ENCODE measurements around the gene IL16.

IL16 gene

DNA sequence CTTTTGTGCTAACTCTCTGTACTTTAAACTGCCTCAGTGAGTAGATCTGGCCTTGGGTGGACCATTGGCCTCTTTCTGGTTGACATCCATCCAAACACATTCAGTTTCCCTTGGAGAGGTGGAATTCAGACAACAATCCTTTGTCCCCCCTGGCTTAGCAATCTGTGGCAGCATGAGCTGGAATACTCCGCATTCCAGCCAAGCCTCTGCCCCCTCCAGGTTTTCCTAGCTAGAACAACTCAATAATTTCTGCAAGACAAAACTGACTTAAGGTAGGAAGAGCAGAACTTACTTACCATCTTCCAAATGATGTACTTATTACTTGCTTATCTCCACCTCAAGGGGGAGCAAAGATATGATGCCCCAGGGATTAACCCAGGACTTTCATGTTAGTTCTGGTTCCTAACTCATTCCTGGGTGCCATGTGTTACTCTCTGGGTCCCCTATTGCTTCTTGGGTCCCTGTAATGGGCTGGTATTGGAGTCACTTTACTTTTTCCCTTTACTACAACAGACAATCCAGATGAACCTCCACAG is 21.8 kb upstream of the IL16 start:
- DNase-seq (ENCODE audit: low spot score): no peak

DNA sequence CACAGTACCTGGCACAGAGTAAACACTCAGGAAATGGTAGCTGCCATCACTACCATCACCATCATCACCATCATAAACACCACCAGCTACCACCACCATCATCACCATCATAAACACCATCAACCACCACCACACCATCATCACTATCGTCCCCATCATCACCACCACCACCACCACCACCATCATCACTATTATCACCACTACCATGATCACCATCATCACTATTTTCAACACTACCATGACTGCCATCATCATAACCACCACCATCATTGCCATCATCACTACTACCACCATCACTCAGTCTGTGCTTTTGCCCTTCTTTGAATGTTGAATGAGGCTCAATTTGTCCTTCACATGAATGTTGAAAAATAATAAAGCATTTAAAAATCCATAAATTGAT is 21.2 kb upstream of the IL16 start:
- no peak for DNase-seq (ENCODE audit: low spot score)

GRCh38 chr15:81176291-81176893 is 20.3 kb upstream of the IL16 start:
- no peak for DNase-seq (ENCODE audit: low spot score)

GRCh38 chr15:81178365-81178764 is 18.3 kb upstream of the IL16 start:
- DNase-seq (ENCODE audit: low spot score): no peak

GRCh38 chr15:81181220-81181619 is 15.5 kb upstream of the IL16 start:
- DNase-seq (ENCODE audit: low spot score): no peak

GRCh38 chr15:81182031-81182755 is 14.5 kb upstream of the IL16 start:
- DNase-seq (ENCODE audit: low spot score): no peak

DNA sequence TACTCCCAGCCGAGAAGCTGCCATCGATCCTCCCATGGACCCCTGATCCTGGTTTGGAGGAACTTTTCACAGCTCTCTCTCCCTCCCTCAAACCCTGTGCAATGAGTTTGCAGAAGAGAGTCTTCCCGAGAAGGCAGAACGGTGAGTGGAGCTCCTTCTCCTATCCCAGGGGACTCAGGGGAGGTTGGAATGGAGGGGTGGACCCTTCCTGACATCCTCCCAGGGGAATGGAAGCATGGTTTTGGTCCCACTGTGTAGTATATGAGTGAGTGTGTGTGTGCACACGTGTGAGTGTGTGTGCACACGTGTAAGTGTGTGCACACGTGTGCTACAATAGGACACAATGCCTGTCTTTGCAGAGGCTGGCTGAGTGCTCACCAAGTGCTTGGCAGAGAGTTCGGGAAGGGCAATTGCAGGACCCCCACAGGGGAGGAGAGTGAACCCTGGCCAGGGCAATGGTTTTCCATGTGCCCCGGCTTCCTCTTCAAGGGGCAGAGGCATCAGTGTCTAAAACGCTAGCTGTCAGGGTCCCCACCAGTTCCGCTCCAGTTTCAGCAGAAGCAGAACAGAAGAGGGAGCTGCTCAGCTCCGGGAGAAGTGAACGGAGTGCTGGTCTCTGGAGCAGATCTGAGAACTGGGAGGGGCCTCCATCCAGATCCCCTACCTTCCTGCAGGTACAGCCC is 13.8 kb upstream of the IL16 start:
- no peak for DNase-seq (ENCODE audit: low spot score)

- DNase-seq (ENCODE audit: low spot score): no peak
Observed at GRCh38 chr15:81183439-81183775, 13.3 kb upstream of the IL16 start.

GRCh38 chr15:81184188-81184587 is 12.5 kb upstream of the IL16 start:
- DNase-seq (ENCODE audit: low spot score): peak; percentile 44

DNA sequence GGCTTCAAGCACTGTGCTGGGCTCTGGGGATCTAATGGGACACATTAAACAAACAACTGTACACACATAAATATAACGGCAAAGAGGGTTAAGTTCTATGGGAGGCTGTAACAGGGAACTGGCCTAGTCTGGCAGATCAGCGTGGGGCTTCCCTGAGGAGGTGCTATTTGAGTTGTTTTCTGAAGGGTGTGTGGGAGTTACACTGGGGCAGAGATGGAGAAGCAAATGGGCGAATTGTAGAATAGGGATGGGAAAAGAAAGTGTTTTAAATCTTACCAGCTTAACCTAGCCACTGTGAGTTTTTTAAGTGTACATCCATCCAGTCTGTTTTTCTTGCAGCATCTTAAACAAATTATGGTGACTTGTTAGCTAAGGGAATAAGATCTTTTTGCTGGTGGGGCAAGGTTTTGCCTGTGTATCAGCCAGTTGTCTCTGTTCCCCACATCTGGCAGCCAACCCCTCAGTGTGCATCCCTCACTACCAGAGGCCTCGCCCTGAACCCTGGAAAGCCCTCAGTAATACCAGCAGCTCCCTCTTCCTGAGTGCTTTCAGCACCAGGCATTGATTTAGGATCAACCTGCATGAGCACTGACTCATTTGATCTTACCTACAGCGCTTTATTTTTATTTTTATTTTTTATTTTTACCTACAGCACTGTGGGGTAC is 10.9 kb upstream of the IL16 start:
- no peak for DNase-seq (ENCODE audit: low spot score)

- no peak for DNase-seq (ENCODE audit: low spot score)
Observed at GRCh38 chr15:81188354-81188753, 8.3 kb upstream of the IL16 start.

GRCh38 chr15:81189583-81190283 is 6.9 kb upstream of the IL16 start:
- DNase-seq (ENCODE audit: low spot score): peak; percentile 86

GRCh38 chr15:81190922-81191507 is 5.7 kb upstream of the IL16 start:
- no peak for DNase-seq (ENCODE audit: low spot score)

DNA sequence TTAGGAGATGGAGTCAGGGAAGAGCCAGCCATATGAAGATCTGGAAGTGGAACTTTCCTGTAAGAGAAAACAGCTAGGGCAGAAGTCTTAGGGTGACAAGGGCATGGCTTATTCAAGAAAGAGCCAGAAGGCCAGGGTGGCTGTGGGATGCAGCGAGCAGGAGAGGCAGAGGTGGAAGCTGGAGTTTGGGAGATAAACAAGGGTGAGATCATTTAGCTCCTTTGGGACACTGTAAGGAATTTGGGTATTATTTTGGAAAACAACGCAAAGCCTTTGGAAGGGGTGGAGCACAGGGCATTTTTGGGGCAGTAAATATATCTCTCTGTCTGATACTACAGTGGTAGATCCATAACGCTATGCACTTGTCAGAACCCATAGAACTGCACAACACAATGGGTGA is 5.0 kb upstream of the IL16 start:
- DNase-seq (ENCODE audit: low spot score): no peak

DNA sequence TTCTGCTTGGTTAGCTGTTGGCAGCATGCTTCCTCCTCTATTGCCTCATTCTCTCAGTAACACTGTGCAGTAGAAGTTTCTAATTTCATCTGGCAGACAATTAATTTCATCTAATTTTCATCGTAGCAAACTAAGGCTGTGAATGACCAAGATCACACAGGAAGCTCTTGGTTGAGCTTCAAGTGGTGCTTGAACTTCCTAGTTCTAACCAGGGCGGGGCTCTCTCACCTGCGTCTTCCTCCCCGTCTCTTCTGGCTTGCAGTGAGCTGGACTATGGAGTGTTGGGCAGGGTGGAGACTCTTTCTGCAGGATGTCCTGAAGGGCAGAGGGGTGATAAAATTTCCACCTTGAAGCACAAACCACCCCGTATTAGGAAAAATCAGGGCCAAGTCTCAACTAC is 2.0 kb upstream of the IL16 start:
- DNase-seq (ENCODE audit: low spot score): no peak

DNA sequence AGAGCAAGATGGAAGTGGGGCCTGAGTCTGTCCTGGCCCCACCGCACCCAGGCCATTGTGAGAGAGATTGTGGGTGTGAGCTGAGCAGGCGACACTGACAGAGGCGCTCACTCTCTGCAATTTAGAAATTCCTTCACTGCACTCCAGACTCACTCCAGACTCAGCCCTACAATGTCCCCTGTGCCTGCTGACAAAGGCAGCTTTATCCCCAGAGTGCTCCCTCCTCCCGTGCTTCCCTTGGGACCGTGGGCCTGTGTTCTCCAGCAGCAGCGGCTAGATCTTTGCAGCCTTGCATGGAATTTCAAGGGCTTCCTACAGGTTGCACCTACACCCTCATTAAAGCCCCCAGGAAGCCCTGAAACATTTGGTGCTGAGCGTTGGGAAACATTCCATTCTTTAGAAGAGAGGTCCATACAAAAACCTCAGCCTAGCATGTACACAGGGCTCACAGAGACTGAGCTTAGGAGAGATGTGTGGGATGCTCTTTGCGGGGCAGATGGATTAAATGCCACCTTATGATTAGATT is 1.3 kb upstream of the IL16 start:
- DNase-seq (ENCODE audit: low spot score): no peak

DNA sequence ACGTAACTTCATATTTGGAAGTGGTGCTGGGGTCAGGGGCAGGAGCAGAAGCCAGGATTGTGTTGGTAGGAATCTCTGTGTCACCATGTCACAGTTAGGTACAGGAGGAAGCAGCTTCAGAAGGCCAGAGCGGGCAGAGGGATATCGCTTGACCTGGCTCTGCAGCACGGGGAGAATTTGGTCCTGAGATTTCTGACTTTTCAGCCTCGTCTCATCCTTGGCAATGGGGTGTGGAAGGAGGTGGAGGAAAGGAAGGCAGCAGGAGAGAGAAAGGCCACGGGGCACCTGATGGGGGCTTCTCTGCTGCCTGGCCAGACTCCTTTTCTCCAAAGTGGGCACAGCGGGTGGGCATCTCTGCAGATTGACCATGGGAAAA is 564 bp downstream of the IL16 start:
- DNase-seq (ENCODE audit: low spot score): no peak

- DNase-seq (ENCODE audit: low spot score): no peak
Observed at GRCh38 chr15:81197688-81198281, 1.1 kb downstream of the IL16 start.

DNA sequence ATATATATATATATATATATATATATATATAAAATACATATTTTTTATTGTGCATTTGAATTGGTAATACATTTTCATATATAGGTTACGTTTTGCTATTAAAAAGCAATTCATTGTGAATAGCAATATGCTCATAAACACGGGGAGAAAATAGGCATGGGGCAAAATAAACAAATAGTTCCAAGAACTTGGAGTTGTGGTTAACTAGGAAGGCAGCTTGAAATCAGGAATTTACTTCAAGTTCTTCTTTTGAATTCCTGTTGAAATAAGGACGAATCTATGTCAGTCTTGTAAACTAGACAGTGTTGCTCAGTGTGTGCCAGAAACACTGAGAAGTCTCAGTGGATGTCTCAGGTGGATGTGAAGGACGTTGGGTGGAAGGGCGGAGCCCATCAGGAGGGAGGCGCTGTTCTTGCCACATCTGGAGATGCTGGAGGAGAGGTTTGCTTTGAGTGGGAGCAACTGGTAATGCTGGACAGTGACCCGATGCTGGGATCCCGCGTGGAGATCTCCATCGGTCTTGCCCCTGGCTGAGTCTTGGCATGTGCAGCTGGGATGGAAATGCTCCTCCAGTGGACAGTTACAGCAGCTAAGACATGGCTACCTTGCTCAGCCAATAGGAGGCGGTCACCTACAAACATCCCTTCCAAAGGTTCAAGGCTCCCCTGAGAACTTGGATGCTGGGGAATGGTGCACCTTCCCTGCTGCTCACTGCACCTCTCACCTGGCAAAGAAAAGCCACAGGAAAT is 2.5 kb downstream of the IL16 start:
- no peak for DNase-seq (ENCODE audit: low spot score)

DNA sequence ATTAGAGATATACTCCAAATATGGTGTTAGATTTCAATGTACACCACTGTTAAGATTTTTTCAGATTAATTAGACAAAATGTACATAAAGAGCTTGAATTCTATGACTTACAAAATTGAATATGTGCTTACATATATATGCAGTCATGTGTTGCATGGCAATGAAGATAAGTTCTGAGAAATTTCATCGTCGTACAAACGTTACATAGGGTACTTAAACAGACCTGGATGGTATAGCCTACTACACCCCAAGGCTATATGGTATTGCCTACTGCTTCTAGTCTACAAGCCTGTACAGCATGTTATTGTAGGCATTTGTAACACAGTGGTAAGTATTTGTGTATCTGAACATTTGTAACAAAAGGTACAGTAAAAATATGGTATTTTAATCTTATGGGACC is 9.3 kb downstream of the IL16 start:
- no peak for DNase-seq (ENCODE audit: low spot score)

Measured in AG08396 (cell line).